Fibroblast of the aortic adventitia (primary cell): Measurements from ENCODE around the gene MEGF11. TPM values are rescaled to one million over a fixed set of nuclear protein-coding genes. Genes with fewer than 3 reads are reported as not detected.

Experiments
- DNase-seq: peaks from one replicate; pipeline ENCODE4 v3.0.0-alpha.2; 2010; ENCODE audit warnings: low read depth
- H3K4me3 ChIP-seq: 2 replicates; pipeline ENCODE4 v1.5.1; 2011; ENCODE audit warnings: low read depth, mild to moderate bottlenecking, control low read depth, low read length, moderate library complexity
- total RNA-seq: library from RNA; depleted of rRNA; stranded (reverse); fragments of >200 nt; gene quantifications from 2 replicates; pipeline ENCODE4 v1.2.3, GENCODE V29; 2012; ENCODE audit warnings: low replicate concordance
- TF ChIP-seq, protein P1 (sequence below): IDR thresholded peaks from 2 replicates; pipeline ENCODE4 v1.5.1; 2011; ENCODE audit warnings: mild to moderate bottlenecking, low read length, control low read depth, inconsistent platforms; ENCODE audit not compliant: insufficient read depth

MEGF11 gene
- total RNA-seq, 1 donor, result 0.36 TPM

DNA sequence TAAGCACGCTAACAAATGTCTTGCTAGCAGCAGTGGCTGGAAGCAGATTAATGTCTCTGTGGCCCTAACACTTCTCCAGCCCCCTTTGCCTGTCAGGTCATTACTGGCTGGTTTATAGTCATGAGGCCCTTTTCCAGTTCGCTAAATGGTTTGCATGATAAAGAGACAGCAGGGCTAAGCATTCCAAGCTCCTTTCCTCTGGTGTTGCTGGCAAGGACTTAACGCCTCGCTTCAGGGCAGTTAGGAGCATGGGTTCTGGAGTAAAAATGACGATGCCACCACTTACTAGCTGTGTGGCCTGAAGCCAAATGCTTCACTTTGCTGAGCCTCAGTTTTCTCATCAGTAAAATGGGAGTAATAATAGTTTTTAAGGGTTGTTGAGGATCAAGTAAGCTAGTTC is 185.9 kb downstream of the MEGF11 start:
- DNase-seq, result no peak
- no peak overlapping the region for H3K4me3 ChIP-seq
- TF ChIP-seq, protein P1, sequence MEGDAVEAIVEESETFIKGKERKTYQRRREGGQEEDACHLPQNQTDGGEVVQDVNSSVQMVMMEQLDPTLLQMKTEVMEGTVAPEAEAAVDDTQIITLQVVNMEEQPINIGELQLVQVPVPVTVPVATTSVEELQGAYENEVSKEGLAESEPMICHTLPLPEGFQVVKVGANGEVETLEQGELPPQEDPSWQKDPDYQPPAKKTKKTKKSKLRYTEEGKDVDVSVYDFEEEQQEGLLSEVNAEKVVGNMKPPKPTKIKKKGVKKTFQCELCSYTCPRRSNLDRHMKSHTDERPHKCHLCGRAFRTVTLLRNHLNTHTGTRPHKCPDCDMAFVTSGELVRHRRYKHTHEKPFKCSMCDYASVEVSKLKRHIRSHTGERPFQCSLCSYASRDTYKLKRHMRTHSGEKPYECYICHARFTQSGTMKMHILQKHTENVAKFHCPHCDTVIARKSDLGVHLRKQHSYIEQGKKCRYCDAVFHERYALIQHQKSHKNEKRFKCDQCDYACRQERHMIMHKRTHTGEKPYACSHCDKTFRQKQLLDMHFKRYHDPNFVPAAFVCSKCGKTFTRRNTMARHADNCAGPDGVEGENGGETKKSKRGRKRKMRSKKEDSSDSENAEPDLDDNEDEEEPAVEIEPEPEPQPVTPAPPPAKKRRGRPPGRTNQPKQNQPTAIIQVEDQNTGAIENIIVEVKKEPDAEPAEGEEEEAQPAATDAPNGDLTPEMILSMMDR, result no peak

DNA sequence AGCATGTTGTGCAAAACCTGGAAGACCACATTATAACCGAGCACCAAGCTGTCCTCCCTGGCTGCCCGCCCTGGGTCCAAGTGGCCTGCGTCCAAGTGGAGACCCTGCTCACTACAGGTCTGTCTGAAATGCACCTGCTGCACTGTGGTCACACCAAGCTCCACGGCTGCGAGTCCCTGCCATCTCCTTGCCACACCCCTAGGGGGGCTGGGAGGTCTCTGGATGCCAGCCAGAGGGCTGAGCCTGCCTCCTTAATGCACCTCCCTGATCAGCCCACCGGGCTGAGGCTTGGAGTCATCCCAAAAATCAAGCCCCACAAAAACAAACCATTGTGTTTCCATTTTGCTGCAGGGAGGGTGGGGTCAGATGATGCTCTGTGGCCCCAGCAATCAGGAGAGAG is 187.1 kb downstream of the MEGF11 start:
- no peak for DNase-seq

DNA sequence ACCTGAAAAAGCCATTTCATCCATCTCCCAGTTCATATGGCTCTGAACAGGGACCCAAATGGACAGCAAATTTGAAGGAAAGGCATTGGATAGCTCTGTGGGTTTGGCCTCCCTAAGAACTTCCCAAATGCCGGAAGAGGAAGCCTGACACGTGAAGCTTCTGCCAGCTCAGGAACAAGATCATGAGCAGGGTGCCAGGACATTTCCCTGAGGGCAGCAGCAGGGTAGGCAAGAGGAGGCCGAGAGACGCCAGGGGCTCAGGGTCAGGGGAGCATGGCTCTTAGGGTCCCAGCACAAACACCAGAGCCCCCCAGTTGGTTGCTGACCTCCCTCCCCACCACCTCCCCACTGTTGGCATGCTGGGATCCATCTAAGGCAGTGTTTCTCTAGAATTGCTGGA is 187.5 kb downstream of the MEGF11 start:
- H3K4me3 ChIP-seq, result no peak overlapping the region
- TF ChIP-seq, protein P1, result no peak
- DNase-seq, result no peak

More for the DNA sequence above, 187.1 kb downstream of the MEGF11 start:
- no peak overlapping the region for H3K4me3 ChIP-seq
- TF ChIP-seq, protein P1, result no peak

DNA sequence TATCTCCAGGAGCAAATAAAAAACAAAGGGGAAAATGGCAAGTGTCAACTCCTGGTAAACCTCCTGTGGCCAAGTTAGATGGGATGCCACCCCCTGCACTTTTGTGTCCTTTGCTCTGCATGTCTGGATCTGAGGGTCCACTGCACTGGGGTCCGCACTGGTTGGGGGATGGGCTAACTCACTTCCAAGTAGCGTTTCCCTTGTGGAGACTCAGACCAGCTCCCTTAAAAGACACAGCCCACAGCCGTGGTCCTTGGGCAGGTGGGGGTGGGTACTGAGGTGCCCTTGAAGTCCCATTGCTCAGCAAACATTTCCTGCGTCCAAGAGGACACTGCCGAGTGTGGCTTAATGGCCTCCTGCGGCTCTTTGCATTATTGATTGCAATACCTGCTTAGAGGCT is 188.2 kb downstream of the MEGF11 start:
- no peak overlapping the region for H3K4me3 ChIP-seq
- DNase-seq, result no peak
- TF ChIP-seq, protein P1, result no peak

DNA sequence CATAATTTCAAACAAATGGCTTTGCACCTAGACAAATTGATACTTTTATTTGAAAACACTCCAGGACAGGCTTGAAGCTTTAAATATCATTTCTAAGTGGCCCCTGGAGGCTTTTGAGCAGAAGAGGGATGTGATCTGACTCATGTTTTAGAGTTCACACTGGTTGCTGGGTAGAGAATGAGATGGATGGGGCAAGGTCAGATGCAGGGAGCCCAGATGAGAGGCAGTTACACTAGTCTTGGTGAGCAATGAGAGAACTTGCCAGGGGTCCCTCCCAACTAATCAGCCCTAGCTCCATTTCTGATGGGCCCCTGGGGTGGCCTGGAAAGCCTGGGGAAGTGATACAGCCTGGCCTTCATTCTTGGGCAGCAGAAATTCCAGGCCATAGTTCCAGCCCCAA is 190.4 kb downstream of the MEGF11 start:
- no peak for DNase-seq
- H3K4me3 ChIP-seq, result no peak overlapping the region
- TF ChIP-seq, protein P1, result no peak

DNA sequence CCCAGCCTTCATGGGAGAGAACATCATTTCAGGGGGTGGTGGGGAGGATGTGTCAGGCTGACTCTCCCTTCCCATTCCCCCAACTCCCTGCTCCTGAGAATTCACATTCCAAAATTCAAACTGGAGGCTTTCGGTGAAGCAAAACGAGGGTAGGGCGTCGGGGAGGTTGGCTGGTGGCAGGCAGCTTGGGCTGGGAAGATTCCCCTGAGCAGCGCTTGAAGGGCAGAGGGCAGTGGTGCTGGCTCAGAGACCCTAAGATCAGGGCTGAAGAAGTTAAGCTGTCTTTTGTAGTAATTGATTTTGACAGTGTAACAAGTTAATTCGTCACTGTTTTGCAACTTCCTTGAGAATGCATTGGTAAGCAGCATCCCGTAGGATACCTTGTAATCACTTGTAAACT is 196.5 kb downstream of the MEGF11 start:
- no peak overlapping the region for H3K4me3 ChIP-seq

DNA sequence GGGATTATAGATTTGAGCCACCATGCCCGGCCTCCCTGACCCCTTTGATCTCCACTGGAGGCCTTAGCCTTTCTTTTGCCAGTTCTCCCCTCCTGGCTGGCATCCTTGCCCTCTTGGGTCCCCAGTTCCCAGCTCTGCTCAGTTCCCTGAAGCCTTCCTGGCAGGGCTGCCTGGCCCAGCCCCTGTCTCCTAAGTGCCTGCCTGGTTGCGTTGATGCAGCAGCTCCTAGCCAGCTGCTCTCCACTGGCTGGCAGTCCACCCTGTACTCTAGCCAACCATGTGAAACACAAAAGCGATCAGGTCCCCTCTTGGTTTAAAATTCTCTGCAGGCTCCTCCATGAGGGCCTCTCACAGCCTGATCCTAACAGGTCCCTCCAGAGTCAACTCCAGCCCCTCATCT is 199.6 kb downstream of the MEGF11 start:
- TF ChIP-seq, protein P1, result no peak
- DNase-seq, result no peak
- H3K4me3 ChIP-seq, result no peak overlapping the region

More for the DNA sequence above, 196.5 kb downstream of the MEGF11 start:
- TF ChIP-seq, protein P1, result no peak
- no peak for DNase-seq
